PFSK-1 (cell line): Measurements from ENCODE around the gene MRPL3.

Experiments
- FOXP2 ChIP-seq: optimal IDR thresholded peaks from 2 replicates; pipeline ENCODE3; 2011; ENCODE audit warnings: borderline replicate concordance, control low read depth, inconsistent platforms; ENCODE audit not compliant: insufficient read depth; ENCODE audit errors: extremely low read length, extremely low read depth
- POLR2AphosphoS5 ChIP-seq: IDR thresholded peaks from 2 replicates; pipeline ENCODE4 v1.6.1; 2012; ENCODE audit warnings: low read depth, mild to moderate bottlenecking, control low read depth, low read length, moderate library complexity
- TAF1 ChIP-seq: IDR thresholded peaks from 2 replicates; pipeline ENCODE4 v1.6.1; 2012; ENCODE audit warnings: low read length, control low read depth, borderline replicate concordance; ENCODE audit not compliant: insufficient read depth
- TF ChIP-seq, protein P1 (sequence below), 2 experiments: IDR thresholded peaks; 2 replicates each; pipeline versions ENCODE4 v1.6.1 to v1.8.0; 2011 to 2012; ENCODE audit warnings: low read depth in 2 of 2, low read length in 2 of 2, control low read depth in 1 of 2, inconsistent platforms in 1 of 2, mild to moderate bottlenecking in 1 of 2, moderate library complexity in 1 of 2; ENCODE audit not compliant: insufficient read depth in 1 of 2

DNA sequence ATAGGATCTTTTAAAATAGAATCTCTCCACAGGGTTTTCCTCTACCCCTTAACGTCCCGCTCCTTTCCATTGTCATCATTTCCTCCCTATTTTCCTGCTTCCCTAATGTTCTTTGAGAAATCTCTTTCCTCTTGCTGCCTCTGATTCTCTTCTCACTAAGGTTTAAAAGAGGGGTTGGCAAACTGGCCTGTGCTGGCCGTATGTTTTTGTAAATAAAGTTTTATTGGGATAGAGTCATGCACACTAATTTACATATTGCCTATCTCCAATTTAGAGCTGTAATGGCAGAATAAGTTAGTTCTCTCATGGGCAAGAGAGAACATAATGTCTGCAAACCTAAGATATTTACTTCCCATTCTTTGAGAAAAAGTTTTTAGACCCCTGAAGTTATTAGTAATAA, 25.0 kb downstream of the MRPL3 start:
- TF ChIP-seq, protein P1, sequence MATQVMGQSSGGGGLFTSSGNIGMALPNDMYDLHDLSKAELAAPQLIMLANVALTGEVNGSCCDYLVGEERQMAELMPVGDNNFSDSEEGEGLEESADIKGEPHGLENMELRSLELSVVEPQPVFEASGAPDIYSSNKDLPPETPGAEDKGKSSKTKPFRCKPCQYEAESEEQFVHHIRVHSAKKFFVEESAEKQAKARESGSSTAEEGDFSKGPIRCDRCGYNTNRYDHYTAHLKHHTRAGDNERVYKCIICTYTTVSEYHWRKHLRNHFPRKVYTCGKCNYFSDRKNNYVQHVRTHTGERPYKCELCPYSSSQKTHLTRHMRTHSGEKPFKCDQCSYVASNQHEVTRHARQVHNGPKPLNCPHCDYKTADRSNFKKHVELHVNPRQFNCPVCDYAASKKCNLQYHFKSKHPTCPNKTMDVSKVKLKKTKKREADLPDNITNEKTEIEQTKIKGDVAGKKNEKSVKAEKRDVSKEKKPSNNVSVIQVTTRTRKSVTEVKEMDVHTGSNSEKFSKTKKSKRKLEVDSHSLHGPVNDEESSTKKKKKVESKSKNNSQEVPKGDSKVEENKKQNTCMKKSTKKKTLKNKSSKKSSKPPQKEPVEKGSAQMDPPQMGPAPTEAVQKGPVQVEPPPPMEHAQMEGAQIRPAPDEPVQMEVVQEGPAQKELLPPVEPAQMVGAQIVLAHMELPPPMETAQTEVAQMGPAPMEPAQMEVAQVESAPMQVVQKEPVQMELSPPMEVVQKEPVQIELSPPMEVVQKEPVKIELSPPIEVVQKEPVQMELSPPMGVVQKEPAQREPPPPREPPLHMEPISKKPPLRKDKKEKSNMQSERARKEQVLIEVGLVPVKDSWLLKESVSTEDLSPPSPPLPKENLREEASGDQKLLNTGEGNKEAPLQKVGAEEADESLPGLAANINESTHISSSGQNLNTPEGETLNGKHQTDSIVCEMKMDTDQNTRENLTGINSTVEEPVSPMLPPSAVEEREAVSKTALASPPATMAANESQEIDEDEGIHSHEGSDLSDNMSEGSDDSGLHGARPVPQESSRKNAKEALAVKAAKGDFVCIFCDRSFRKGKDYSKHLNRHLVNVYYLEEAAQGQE (IDR thresholded peaks at IDR 0.05; ENCODE audit: insufficient read depth in 1 of 2, low read depth in 2 of 2, low read length in 2 of 2), result no peak
- TF ChIP-seq TAF1, result no peak
- TF ChIP-seq POLR2AphosphoS5, result no peak
- TF ChIP-seq FOXP2, result no peak
